22Rv1 (cell line): Measurements from ENCODE around the gene ETAA1.

Experiments
- CTCF ChIP-seq: fragments of 450-650 bp; IDR thresholded peaks from 2 replicates; pipeline ENCODE4 v1.5.1; 2017; ENCODE audit warnings: mild to moderate bottlenecking
- ZFX ChIP-seq: fragments of 450-650 bp; IDR thresholded peaks from 2 replicates; pipeline ENCODE4 v1.6.1; 2017; ENCODE audit warnings: antibody characterized with exemption, borderline replicate concordance

- TF ChIP-seq CTCF = no peak
- no peak for TF ChIP-seq ZFX
These were observed 7.8 kb upstream of the ETAA1 start for GRCh38 chr2:67389286-67389685.
